Prostate gland (tissue), 2 donors: Measurements from ENCODE around the gene CMSS1. TPM values are rescaled to one million over a fixed set of nuclear protein-coding genes. Genes with fewer than 3 reads are reported as not detected.

ENCODE experiments used
- DNase-seq: peaks from one replicate; pipeline ENCODE4 v3.0.0-alpha.2; 2019; ENCODE audit warnings: low spot score
- H3K27ac ChIP-seq, 2 donors: fragments of 200-600 bp; sonication (generic); 2 replicates each; pipeline ENCODE4 v1.5.1; 2017 to 2019
- H3K27me3 ChIP-seq: fragments of 200-600 bp; sonication (generic); replicated peaks from 2 replicates; pipeline ENCODE4 v1.5.1; 2019; ENCODE audit not compliant: insufficient read depth
- H3K36me3 ChIP-seq, 2 donors: fragments of 200-600 bp; sonication (generic); 1 replicate in 1 of 2; 2 replicates in 1 of 2; pipeline versions ENCODE4 v1.5.1 to v1.8.1; 2017 to 2019
- H3K4me1 ChIP-seq: fragments of 200-600 bp; sonication (generic); replicated peaks from 2 replicates; pipeline ENCODE4 v1.5.1; 2019
- H3K4me3 ChIP-seq, 2 donors: fragments of 200-600 bp; sonication (generic); 2 replicates each; pipeline ENCODE4 v1.5.1; 2017 to 2019
- H3K9me3 ChIP-seq: fragments of 200-600 bp; sonication (generic); 2 replicates; pipeline ENCODE4 v1.5.1; 2017
- CTCF ChIP-seq, 4 experiments: fragments of 200-600 bp in 2 of 4; fragments of 450-650 bp in 2 of 4; sonication (generic) in 2 of 4; IDR thresholded peaks; 1 replicate in 3 of 4; 2 replicates in 1 of 4; pipeline ENCODE4 v1.5.1; 2016 to 2019; ENCODE audit warnings: antibody characterized with exemption in 4 of 4, mild to moderate bottlenecking in 2 of 4, moderate library complexity in 2 of 4
- POLR2A ChIP-seq: fragments of 450-650 bp; IDR thresholded peaks from one replicate; pipeline ENCODE4 v1.6.1; 2016; ENCODE audit warnings: antibody characterized with exemption, mild to moderate bottlenecking
- POLR2AphosphoS5 ChIP-seq: sonication (generic); formaldehyde crosslinking; IDR thresholded peaks from one replicate; pipeline ENCODE4 v1.6.1; 2017; ENCODE audit warnings: antibody characterized with exemption
- WGBS: methylation state at CpG from one replicate; pipeline ENCODE4 v1.1.5; 2018; 5-methylcytosine and 5-hydroxymethylcytosine counted together
- intact Hi-C: fragments of 100-400 bp; cut with DNase I; formaldehyde crosslinking; loops from one replicate; pipeline ENCODE4 v1.14.2; 2022
- total RNA-seq, 2 donors: library from RNA; depleted of rRNA; stranded (reverse); fragments of >200 nt; gene quantifications; one replicate each; pipeline ENCODE4 v1.1.0, GENCODE V29; 2016

CMSS1 gene
- total RNA-seq, 2 donors from 2014 or later, result 10.2 to 13.6 TPM

- Histone ChIP-seq H3K27me3 (no peaks in the 10 kb centered on the region), H3K4me3 (no peak overlapping the region), H3K27ac (no peak overlapping the region), H3K4me1 (no peaks in the 10 kb centered on the region), H3K36me3 (no peaks in the 10 kb centered on the region), H3K9me3 (no peaks in the 10 kb centered on the region)
- TF ChIP-seq POLR2AphosphoS5 (no peak), POLR2A (no peak), CTCF (IDR thresholded peaks at IDR 0.05) (no peak)
- DNase-seq, result no peak
- WGBS, result 96% methylated on average over 1 of the region's 1 CpG
- intact Hi-C loops, result no loop called here
Observed at GRCh38 chr3:99970198-99970597, 152.5 kb downstream of the CMSS1 start.

GRCh38 chr3:99971761-99972160 lies 154.1 kb downstream of the CMSS1 start:
- H3K4me3 ChIP-seq, result no peak overlapping the region
- H3K4me1 ChIP-seq, result no peaks in the 10 kb centered on the region
- intact Hi-C loops, result no loop called here

GRCh38 chr3:99972380-99973104 lies 154.9 kb downstream of the CMSS1 start:
- Histone ChIP-seq H3K36me3 (no peaks in the 10 kb centered on the region), H3K27me3 (no peaks in the 10 kb centered on the region), H3K4me1 (no peaks in the 10 kb centered on the region), H3K27ac (peak overlapping the region in 1 of 2 donors; percentile 19), H3K4me3 (no peak overlapping the region), H3K9me3 (no peaks in the 10 kb centered on the region)
- WGBS, result 52% methylated on average over 8 of the region's 8 CpGs
- intact Hi-C loops, result no loop called here
- no peak for TF ChIP-seq POLR2AphosphoS5
- no peak for TF ChIP-seq CTCF (IDR thresholded peaks at IDR 0.05)
- TF ChIP-seq POLR2A, result no peak
- DNase-seq, result no peak

More at GRCh38 chr3:99971761-99972160, 154.1 kb downstream of the CMSS1 start:
- TF ChIP-seq POLR2AphosphoS5 (no peak), CTCF (IDR thresholded peaks at IDR 0.05) (no peak), POLR2A (no peak)
- no peak overlapping the region for H3K27ac ChIP-seq
- DNase-seq, result no peak
- no peaks in the 10 kb centered on the region for H3K9me3 ChIP-seq
- H3K36me3 ChIP-seq, result no peaks in the 10 kb centered on the region
- H3K27me3 ChIP-seq, result no peaks in the 10 kb centered on the region
- 92% methylated on average over 3 of the region's 3 CpGs for WGBS

GRCh38 chr3:99974989-99975388 lies 157.3 kb downstream of the CMSS1 start:
- Histone ChIP-seq H3K27me3 (no peaks in the 10 kb centered on the region), H3K36me3 (no peaks in the 10 kb centered on the region), H3K9me3 (no peaks in the 10 kb centered on the region), H3K27ac (no peak overlapping the region), H3K4me3 (no peak overlapping the region), H3K4me1 (no peaks in the 10 kb centered on the region)
- TF ChIP-seq POLR2A (no peak), CTCF (IDR thresholded peaks at IDR 0.05) (no peak), POLR2AphosphoS5 (no peak)
- no peak for DNase-seq
- WGBS, result 57% methylated on average over 2 of the region's 2 CpGs
- intact Hi-C loops, result no loop called here

GRCh38 chr3:99976584-99976983 lies 158.9 kb downstream of the CMSS1 start:
- H3K36me3 ChIP-seq, result no peaks in the 10 kb centered on the region
- no peaks in the 10 kb centered on the region for H3K4me1 ChIP-seq
- DNase-seq, result no peak
- H3K9me3 ChIP-seq, result no peaks in the 10 kb centered on the region
- no peak overlapping the region for H3K27ac ChIP-seq
- no peak overlapping the region for H3K4me3 ChIP-seq
- no peaks in the 10 kb centered on the region for H3K27me3 ChIP-seq
- TF ChIP-seq CTCF (IDR thresholded peaks at IDR 0.05) (no peak), POLR2AphosphoS5 (no peak), POLR2A (no peak)
- intact Hi-C loops, result no loop called here
